ENCODE results near the gene PHLPP1.

Gene PHLPP1

DNA sequence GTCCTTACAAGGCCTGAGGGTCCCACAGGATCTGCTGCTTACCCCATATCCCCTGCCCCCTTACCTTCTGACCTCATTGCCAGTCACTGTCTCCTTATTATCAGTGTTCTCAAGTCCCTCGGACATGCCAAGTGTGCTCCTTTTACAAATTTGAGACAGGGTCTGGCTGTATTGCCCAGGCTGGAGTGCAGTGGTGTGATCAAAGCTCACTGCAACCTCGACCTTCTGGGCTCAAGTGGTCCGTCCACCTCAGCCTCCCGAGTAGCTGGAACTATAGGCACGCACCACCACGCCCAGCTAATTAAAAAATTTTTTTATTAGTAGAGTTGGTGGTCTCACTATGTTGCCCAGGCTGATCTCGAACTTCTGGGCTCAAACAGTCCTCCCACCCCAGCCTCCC lies 141.0 kb downstream of the PHLPP1 start:
- FAIRE-seq, result no peak

DNA sequence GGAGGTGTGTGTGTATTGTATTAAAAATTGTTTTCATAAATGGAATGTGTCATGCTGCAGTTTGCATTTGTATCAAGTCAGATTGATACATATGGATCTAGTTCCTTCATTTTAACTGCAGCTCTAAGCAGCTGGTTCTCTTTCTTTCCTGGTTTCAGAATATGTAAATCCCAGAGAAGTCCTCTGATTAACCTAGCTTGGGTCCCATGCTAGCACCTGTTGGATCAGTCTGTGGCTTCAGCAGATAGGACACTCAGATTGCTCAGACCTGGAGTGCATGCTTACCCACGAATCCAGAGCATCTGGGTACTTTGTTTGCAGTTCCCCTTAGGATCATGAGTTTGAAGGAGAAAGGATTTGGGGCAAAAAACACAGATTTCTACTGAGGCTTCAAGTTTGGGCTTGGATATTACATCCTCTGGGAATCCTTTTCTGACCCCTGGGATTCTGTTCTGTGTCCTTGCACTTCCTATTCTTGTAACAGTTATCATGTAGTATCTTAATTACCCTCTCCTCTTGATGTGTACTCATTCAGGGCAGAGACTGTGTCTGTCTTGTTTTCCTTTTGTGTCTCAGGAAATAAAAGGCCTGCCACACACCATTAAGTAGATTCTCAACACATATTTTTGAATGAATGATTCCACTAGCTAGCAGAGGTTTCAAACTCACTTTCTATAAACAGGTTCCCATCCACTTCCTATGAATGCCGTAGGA lies 142.1 kb downstream of the PHLPP1 start:
- no peak for FAIRE-seq

DNA sequence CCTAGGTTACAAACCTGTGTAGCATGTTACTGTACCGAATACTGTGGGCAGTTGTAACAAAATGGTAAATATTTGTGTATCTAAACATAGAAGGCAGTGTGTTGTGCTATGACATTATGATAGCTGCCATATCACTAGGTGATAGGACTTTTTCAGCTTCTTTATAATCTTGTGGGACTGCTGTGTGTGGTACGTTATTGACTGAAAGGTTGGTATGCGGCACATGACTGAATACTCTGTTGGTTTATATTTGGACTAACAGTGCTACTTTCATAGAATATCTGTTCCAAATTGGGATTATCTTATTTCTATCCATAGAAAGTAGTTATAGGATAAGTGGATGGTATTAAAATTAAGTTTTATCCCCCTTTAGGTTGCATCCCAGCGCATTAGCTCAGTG lies 144.7 kb downstream of the PHLPP1 start:
- no peak for FAIRE-seq

DNA sequence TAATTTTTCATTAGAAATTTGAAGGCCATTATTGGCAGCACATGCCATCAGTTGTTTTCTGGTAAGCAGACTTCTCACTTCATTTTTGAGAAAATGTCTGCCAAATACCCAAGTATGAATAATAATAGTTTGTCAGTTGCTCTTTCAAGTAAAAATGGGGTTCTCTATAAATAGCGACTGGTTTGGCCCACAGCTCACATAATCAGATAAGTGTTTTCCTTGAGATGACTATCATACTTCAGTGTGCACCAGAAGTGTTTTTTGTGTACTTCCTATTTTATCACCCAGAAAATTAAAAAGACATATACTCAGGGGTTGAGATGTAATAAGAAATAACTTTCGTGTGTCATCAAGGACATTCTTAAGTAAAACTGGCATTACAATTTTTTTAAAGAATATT lies 147.1 kb downstream of the PHLPP1 start:
- no peak for FAIRE-seq

DNA sequence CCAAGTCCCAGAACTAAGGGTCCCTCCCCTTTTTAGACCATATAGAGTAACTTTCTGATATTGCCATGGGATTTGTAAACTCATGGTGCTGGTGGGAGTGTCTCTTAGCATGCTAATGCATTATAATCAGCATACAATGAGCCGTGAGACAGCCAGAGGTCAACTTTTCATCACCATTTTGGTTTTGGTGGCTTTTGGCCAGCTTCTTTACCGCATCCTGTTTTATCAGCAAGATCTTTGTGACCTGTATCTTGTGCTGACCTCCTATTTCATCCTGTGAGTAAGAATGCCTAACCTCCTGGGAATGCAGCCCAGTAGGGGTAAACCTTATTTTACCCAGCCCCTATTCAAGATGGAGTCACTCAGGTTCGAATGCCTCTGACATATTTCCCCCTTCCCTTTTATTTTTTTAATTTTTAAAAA lies 148.2 kb downstream of the PHLPP1 start:
- no peak for FAIRE-seq

DNA sequence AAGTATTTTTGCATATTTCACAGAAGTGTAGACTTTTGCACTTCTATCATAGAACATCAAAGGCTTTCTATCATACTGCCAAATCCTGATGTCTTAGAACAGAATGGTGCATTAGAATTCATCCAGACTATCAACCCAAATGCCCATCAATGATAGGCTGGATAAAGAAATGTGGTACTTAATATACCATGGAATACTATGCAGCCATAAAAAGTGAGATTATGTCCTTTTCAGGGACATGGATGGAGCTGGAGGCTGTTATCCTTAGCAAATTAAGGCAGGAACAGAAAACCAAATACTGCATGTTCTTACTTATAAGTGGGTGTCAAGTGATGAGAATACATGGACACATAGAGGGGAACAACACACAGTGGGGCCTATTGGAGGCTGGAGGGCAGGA lies 150.2 kb downstream of the PHLPP1 start:
- FAIRE-seq, result no peak

DNA sequence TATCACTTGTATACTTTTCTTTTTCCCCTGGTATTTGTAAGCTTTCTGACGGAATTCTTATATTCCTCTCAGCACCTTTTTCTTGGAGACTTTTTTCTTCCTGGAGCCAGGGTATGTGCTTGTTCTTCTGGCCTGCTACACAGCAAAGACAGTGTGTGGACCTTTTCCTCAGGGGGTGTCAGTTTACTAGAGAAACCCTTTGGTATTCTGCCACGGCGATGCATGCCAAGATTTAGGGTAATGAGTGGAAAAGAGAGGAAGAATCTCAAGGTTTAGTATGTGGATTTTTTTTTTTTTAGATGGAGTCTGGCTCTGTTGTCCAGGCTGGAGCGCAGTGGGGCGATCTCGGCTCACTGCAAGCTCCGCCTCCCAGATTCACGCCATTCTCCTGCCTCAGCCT lies 152.2 kb downstream of the PHLPP1 start:
- FAIRE-seq, result no peak

DNA sequence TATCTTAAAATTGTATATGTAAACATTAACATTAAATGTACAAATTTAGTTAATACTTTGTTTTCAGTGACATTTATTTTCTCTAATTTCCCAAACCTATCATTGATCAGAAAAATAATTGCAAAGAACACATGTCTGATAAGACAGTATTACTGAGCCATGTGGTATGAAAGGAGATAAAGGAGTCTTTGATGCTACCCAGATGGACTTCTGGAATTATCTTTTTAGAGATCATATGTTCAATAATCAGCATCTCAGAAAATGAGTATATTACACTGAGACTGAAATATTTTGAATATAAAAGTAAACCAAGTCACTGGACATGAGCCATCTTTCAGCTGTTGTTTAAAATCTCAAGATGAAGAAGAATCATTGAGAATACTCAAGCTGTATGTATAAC lies 153.3 kb downstream of the PHLPP1 start:
- no peak for FAIRE-seq

DNA sequence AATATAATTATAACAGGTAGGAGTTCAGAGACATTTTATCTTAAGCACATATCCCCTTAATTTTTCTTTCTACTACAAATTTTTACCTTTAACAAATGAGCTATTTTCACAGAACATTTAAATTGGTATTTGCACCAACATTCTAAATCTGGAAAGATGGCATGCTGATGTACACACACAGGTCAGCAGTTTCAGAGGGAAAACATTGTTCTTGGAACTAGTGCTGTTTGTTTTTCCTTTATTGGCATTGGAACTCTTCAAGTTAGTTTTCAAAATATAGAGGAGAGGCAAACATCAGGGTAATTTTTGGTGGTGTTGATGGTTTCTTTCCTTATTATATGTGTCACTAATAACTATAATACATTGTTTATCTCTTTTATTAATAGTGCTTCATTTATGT lies 155.3 kb downstream of the PHLPP1 start:
- FAIRE-seq, result no peak

DNA sequence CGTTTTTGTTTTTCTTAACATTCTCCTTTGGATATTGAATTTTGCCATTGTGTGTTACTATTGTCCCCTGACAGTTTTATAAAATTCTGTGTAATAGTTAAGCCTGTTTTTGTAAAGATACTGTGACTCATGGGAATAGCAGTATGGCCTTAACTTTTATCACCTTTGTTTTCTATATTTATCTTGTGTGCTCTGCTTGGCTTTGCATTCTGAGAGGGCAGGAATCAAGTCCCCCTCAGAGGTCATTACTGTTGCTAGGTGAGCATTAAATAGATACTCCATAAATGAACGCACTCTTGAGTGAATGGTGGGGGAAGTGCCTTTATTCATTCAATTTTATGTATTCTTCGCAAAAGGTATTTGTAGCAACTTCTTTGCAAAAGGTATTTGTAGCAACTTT lies 160.0 kb downstream of the PHLPP1 start:
- no peak for FAIRE-seq

DNA sequence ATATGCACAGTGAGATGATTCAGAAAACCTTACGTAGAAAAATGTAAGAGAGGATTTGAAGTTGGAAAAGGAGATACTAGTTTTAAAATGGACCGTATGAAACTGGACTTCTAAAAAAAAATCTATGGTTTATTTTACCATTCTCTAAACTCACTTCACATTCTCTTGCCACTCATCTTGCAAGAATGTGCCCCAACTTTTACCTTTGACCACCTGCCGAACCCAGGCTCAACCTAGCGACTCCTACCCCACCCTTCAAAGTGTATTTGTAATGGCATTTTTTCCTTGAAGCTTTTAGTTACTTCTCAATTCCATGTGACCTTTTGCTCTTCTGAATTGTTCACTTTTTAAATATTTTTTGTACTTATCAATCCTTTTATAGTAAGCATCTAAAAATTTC lies 160.8 kb downstream of the PHLPP1 start:
- FAIRE-seq, result no peak

DNA sequence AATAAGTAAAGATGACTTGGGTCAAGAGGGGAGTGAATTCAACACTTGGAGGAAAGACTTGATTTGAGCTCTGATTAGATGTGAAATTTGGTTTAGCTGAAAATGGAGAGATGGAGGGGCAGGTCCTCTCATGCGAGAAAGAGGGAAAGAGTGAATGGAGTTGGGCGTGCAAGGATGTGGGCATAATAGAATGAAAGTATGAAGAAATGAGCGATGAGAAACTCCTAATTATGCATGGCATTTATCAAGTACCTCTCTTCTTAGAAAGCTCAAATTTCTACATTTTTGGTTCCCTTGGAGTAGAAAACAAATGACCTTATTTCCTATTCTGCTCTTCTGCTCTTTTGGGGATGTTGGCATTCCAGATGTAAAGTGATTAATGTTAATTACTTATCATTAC lies 161.5 kb downstream of the PHLPP1 start:
- no peak for FAIRE-seq

DNA sequence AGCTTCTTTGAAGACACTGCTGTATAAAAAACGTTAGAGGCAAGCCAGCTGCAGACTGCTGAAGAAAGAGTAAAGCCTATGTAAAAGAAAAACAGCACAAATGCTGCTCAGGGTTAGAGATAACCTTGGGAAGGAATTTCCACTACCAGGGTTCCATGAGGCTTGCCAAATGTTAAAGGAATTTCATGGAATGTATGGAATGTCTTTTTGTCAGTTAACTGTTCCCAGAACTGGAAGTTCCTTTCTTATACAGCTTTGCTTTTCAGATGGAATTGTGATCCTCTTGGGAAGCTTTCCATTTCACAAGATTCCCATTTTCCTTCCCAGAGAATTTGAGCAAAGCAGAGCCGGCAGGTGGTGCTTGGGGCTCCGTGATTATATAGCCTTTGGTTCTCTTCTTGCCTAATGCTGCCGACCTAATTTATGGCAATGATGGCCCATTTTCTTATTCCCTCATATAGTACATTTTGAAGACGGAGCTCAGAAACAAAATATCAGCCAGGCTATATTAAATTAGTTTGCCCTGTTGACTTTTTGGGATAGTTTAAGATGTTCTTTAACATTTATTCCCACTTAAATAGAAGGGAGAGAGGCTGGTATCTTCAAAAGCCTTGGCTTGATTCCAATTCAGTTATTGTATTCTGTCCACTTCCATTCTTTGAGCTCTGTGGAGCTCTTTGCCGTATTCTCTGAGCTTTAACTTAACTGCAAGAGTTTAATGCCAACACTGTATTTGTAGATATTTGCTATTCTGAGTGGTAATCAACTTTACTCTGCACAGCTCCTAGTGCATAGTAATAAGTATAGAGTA lies 162.3 kb downstream of the PHLPP1 start:
- peak; percentile 79 for FAIRE-seq

DNA sequence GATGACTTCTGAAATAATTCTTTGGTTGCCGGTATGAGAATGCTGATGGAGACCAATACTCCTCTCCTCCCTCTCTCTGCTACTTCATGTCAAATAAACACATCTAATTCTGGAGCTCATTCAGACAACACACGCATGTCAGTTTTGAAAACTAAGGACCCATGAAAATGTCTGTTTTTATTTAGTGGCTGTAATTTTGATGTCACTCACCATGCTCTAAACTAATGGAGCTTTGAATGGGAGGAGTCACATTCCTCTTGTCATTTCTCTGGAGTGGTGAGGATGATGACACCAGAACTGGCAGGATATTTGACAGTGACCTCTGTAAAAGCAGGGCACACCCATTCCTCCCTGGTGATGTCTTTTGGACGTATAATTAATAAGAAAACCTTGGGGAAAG lies 163.0 kb downstream of the PHLPP1 start:
- FAIRE-seq, result no peak

DNA sequence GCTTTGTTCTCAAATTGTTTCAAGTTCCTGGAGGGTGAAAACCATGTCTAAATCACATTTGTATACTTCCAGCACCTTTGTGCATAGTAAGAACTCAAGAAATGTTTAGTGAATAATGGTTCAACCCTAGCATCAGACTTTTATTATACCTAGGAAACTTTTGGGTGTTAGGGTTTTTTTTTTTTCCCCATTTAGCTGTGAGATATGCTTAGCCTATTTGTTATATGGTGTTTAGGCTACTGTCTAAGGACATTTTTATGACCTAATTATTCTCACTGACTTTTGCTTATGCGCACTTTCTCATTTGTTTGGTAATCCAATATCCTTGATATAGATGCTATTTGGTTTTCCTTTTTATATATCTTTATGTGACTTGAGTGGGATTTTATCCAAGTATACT lies 164.7 kb downstream of the PHLPP1 start:
- FAIRE-seq, result no peak

DNA sequence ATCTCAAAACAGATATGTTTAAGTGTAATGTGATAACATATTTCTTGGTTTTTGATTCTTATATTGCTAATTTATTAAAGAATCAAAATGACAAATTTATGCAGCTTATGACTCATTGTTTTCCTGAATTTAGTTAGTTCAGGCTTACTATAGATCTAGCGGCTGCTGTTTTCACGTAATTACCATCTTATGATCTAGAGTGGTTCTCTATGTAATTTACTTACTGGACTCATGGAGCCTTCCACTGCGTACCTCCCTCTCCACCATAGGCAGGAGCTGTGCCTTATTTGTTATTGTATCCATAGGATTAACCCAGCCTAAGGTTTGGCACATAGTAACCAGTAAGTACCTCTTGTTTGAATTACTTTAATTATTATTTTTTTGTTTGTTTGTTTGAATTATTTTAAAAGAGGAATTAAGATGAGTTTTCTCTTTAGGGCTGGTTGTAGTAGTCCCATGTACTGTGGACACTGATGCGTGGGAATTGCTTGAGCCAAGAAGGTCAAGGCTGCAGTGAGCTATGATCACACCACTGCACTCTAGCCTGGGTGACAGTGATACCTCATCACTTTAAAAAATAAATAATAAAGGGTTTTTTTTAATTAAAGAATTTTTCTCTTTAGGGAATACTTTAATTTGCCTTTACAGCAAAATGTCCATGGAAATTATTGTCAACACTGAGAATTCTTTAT lies 165.5 kb downstream of the PHLPP1 start:
- no peak for FAIRE-seq

DNA sequence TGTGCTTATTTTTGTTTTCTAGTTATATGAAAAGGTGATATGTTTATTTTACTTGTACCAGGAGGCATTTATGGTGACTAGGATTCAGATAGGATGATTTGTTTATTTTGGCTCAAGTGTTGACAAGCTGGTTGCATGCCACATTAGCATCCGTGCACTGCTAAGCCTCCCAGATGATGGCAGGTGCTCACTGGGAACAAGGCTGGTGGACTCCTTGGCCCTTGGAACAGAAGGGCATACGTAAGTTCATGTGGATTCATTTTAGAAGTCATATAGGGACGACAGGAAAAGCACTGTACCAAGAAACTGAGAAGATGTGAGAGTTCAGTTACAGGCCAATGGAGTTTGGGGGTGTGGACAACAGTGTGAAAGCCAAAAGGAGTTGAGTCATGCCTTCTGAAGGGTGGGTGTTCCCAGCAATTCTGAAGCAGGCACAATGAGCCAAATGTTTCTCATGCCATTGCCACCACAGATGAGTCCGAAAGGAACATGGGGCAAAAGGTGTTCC lies 166.2 kb downstream of the PHLPP1 start:
- FAIRE-seq, result no peak

DNA sequence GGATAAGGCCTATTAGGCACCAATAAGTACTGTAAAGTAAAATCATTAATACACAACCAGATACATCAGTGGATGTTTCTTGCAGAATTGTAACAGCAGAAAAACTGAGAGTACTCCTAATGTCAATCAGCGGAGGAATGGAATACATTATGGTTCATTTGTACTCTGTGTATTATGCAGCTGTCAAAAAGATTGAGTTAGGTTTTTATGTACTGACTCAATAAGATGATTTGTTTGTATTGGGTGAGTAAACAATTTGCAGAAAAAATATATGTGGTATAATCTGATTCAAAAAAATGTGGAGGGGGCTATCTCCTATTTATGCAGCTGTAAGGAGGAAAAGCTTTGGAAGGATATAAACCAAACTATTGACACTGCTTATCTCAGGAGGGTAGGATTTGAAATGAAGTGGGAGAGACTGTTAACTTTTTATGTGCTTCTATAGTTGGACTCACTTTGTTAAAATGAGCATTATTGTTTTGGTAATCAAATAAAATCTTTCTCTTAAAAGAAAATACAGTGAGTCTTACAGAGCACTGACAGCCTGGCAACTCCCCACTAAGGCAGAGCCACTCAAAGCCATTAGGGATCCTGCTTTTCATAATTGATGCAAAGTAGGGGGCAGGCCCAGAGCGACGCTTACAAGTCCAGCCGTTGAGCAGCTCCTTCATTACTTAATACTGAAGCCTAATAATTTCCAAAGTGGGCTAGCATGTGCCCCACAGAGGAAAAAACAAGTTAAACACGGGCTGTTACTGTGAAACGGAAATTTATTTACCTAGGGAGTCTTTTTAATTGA lies 168.8 kb downstream of the PHLPP1 start:
- no peak for FAIRE-seq

DNA sequence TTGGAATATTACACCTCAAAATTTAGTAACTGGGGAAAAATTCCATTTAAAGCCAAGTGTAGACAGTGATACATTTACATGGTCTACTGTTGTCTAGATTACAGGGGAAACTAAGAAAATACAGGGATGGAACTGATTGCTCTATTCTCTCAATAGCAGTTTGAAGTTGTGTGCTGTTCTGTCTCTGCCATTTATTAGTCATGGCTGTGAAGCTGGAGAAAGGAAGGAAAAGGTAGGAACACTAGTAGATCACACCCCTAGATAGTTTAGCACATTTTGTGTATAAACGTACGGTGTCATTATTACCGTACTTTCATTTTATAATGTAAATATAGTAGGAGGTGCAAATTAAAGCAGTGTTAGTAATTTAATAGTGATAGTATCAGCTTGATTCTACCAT lies 170.5 kb downstream of the PHLPP1 start:
- FAIRE-seq, result no peak

DNA sequence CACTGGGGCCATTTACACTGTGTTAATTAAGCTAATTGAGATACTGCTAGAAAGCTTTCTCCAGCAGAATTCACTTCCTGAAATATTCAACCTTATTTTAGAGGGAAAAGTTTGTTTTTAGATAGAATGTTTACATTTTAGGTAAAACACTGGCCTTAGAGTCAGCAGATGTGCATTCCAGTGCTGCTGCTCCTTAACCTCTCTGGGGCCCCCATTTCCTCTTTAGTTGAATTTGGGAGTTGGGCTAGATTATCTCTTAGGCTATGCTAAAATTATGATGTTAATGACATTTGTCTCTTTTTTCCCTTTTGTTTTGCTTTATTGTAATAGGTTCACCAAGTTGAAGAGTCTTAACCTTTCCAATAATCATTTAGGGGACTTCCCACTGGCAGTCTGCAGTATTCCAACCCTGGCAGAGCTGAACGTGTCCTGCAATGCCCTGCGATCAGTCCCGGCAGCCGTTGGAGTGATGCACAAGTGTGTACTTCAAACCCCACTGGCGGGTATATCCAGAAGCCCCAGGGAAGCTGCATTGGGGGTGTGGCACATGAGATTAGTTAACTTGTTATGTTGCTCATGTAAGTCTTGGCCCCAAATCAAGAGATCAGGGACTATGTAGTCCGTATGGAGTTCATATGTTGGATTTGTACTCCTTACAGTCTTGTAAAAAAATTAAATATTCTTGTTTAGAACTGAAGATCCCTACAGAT lies 179.5 kb downstream of the PHLPP1 start:
- no peak for FAIRE-seq

DNA sequence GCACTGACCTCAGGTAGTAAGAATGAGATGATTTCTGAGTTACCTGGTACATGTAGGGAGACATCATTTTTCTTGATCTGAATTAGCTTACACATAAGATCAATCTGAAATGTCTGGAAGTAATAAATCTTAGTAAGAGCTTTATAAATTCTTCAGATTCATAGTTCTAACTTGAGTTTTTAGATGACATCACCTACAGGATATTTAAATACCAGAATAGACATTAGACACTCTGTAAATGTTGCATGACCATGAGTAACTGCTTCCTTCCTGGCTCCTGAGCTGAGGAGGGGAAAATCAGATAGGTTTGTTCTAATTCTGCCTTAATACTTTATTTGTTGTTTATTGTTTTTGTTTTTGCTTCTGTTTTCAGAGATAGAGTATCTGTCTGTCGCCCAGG lies 181.8 kb downstream of the PHLPP1 start:
- FAIRE-seq, result no peak

DNA sequence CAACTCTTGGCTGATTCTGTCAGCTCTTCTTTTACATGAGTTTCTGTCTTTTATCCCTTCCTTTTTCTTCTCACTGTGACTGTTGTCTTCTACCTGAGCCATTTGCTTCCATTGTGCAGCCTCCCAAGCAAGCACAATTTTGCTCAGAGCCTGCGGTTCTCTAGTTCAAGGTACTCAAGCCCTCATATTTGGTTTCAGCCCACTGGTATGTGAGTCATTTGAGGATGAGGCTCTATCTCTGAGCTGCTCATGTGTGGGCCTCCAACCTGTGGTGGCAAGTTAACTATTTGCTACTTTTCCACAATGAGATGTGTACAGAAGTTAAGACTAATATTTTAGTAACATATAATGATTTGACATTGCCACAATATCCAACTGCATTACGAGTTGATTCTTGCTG lies 183.0 kb downstream of the PHLPP1 start:
- FAIRE-seq, result no peak
